PC-3 (cell line): ENCODE results near the gene IVNS1ABP.

Experiments used
- CTCF ChIP-seq: fragments of 300-600 bp; sonication (generic); conservative IDR thresholded peaks from 2 replicates; pipeline ENCODE4 v1.5.1; 2017; ENCODE audit warnings: antibody characterized with exemption, low read depth, mild to moderate bottlenecking, low read length
- EZH2 ChIP-seq: fragments of 300-600 bp; sonication (generic); IDR thresholded peaks from one replicate; pipeline ENCODE4 v1.6.1; 2017; ENCODE audit warnings: antibody characterized with exemption, mild to moderate bottlenecking, low read length; ENCODE audit not compliant: unreplicated experiment

GRCh38 chr1:185267301-185267700 lies 49.7 kb downstream of the IVNS1ABP start:
- TF ChIP-seq CTCF (no peak), EZH2 (no peak)
